A673 (cell line): ENCODE measurements around the gene PHACTR3.

Source experiments
- EZH2 ChIP-seq: fragments of 200-600 bp; sonication (generic); IDR thresholded peaks from 2 replicates; pipeline ENCODE4 v1.6.1; 2017; ENCODE audit warnings: borderline replicate concordance, low read depth, mild to moderate bottlenecking, mixed read lengths, antibody characterized with exemption, low read length; ENCODE audit not compliant: poor library complexity, severe bottlenecking
- TF ChIP-seq, protein P1 (sequence below): fragments of 300-800, 200-600 bp; sonication (generic); conservative IDR thresholded peaks from 2 replicates; pipeline ENCODE4 v1.5.1; 2017; ENCODE audit warnings: low read depth, mild to moderate bottlenecking, antibody characterized with exemption, low read length, moderate library complexity, mixed read lengths

DNA sequence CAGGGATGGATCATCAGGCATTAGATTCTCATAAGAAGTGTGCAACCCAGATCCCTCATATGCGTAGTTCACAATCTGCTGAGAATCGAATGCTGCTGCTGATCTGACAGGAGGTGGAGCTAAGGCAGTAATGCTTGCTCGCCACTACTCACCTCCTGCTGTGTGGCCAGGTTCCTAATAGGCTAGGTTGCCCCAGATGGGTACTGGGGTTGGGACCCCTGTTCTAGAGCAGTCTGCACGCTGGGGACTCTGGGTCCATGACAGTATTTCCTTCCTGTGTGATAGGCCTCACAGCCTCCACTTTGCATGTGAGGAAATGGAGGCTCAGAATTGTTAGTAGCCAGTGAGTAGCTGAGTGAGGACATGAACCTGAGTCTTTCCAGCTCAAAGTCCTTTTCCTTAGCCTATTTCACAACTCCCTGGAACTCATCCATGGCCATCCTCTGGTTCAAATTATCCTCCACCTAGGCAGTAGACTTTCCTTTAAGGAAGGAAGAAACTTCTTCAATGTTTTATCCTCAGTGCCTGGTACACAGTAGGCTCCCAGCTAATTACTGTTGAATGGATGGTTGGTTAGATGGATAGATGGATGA lies 211.9 kb downstream of the PHACTR3 start:
- TF ChIP-seq, protein P1, sequence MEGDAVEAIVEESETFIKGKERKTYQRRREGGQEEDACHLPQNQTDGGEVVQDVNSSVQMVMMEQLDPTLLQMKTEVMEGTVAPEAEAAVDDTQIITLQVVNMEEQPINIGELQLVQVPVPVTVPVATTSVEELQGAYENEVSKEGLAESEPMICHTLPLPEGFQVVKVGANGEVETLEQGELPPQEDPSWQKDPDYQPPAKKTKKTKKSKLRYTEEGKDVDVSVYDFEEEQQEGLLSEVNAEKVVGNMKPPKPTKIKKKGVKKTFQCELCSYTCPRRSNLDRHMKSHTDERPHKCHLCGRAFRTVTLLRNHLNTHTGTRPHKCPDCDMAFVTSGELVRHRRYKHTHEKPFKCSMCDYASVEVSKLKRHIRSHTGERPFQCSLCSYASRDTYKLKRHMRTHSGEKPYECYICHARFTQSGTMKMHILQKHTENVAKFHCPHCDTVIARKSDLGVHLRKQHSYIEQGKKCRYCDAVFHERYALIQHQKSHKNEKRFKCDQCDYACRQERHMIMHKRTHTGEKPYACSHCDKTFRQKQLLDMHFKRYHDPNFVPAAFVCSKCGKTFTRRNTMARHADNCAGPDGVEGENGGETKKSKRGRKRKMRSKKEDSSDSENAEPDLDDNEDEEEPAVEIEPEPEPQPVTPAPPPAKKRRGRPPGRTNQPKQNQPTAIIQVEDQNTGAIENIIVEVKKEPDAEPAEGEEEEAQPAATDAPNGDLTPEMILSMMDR, result no peak
- TF ChIP-seq EZH2, result no peak
